NCI-H2196 (cell line): ENCODE data around the gene TAOK3.
A peak's percentile ranks its signal among the peaks of the same experiment; 100 is the strongest.

Experiments
- DNase-seq: peaks from one replicate; lab custom pipeline; 2025; ENCODE audit not compliant: unreplicated experiment; lab: John Stamatoyannopoulos, UW

The TAOK3 gene

GRCh38 chr12:118219106-118219505, 153.6 kb downstream of the TAOK3 start:
- DNase-seq = no peak

GRCh38 chr12:118213452-118213851, 159.3 kb downstream of the TAOK3 start:
- DNase-seq = no peak

GRCh38 chr12:118212606-118213005, 160.1 kb downstream of the TAOK3 start:
- no peak for DNase-seq

GRCh38 chr12:118206107-118206412, 166.6 kb downstream of the TAOK3 start:
- no peak for DNase-seq

GRCh38 chr12:118193958-118194357, 178.7 kb downstream of the TAOK3 start:
- no peak for DNase-seq

- no peak for DNase-seq
Observed at GRCh38 chr12:118193477-118193876, 179.2 kb downstream of the TAOK3 start.

GRCh38 chr12:118190266-118190665, 182.4 kb downstream of the TAOK3 start:
- DNase-seq = no peak

GRCh38 chr12:118189741-118190191, 182.9 kb downstream of the TAOK3 start:
- no peak for DNase-seq

GRCh38 chr12:118188690-118189371, 183.9 kb downstream of the TAOK3 start:
- DNase-seq = no peak

- no peak for DNase-seq
Observed at GRCh38 chr12:118187751-118188435, 184.8 kb downstream of the TAOK3 start.

- DNase-seq = no peak
Observed at GRCh38 chr12:118185602-118186397, 186.9 kb downstream of the TAOK3 start.

GRCh38 chr12:118183711-118184110, 189.0 kb downstream of the TAOK3 start:
- DNase-seq = peak; percentile 9

GRCh38 chr12:118183155-118183554, 189.6 kb downstream of the TAOK3 start:
- DNase-seq = no peak

GRCh38 chr12:118175823-118176447, 196.8 kb downstream of the TAOK3 start:
- DNase-seq = no peak

- no peak for DNase-seq
Observed at GRCh38 chr12:118166946-118167345, 205.8 kb downstream of the TAOK3 start.

GRCh38 chr12:118164798-118165486, 207.8 kb downstream of the TAOK3 start:
- peak; percentile 34 for DNase-seq

GRCh38 chr12:118160536-118160935, 212.2 kb downstream of the TAOK3 start:
- no peak for DNase-seq

- no peak for DNase-seq
Observed at GRCh38 chr12:118151755-118152154, 221.0 kb downstream of the TAOK3 start.

GRCh38 chr12:118150625-118151024, 222.1 kb downstream of the TAOK3 start:
- DNase-seq = no peak

- DNase-seq = no peak
Observed at GRCh38 chr12:118148287-118148686, 224.4 kb downstream of the TAOK3 start.

- DNase-seq = no peak
Observed at GRCh38 chr12:118145798-118146156, 226.9 kb downstream of the TAOK3 start.
